Bronchial epithelial cell (primary cell): Measurements from ENCODE around the gene SLC22A13. TPM values are rescaled to one million over a fixed set of nuclear protein-coding genes. Genes with fewer than 3 reads are reported as not detected.

Experiments
- DNase-seq: peaks from one replicate; pipeline ENCODE4 v3.0.0-alpha.2; 2010; ENCODE audit warnings: low read depth
- FAIRE-seq: peaks from 2 replicates; lab custom pipeline; 2011; peaks lifted over from hg19 to GRCh38; lab: Jason Lieb, UNC
- H3K27me3 ChIP-seq: 2 replicates; pipeline ENCODE4 v1.5.1; 2011; ENCODE audit warnings: low read length; ENCODE audit not compliant: control insufficient read depth, insufficient read depth
- H3K36me3 ChIP-seq: 2 replicates; pipeline ENCODE4 v1.5.1; 2011; ENCODE audit warnings: low read length; ENCODE audit not compliant: control insufficient read depth, insufficient read depth
- H3K4me3 ChIP-seq: 2 replicates; pipeline ENCODE4 v1.5.1; 2011; ENCODE audit warnings: mild to moderate bottlenecking, low read depth, low read length, control low read depth
- total RNA-seq: library from RNA; depleted of rRNA; stranded (reverse); fragments of >200 nt; gene quantifications from 2 replicates; pipeline ENCODE4 v1.2.1, GENCODE V29; 2014
- TF ChIP-seq, protein P1 (sequence below): IDR thresholded peaks from 2 replicates; pipeline ENCODE4 v1.5.1; 2011; ENCODE audit warnings: mild to moderate bottlenecking, moderate library complexity, low read length, control low read depth, inconsistent platforms; ENCODE audit not compliant: insufficient read depth, severe bottlenecking

The SLC22A13 gene
- total RNA-seq, 1 donor from 2014 or later: 0.79 TPM

DNA sequence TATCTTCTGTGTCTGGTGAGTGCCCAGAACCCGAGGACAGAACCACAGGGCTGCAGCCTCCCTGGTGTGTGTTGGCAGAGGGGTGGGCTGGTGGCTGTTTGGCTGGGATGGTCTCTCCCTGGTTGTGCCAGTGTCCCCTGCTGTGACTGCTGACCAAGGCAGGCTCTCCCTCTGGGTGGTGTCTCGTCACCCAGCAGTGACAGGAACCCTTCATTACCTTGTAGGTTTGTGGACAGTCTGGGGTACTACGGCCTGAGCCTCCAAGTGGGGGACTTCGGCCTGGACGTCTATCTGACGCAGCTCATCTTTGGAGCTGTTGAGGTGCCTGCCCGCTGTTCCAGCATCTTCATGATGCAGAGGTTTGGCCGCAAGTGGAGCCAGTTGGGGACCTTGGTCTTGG lies 10.0 kb downstream of the SLC22A13 start:
- Histone ChIP-seq H3K36me3 (peaks cover 13% of the 10 kb centered on the region), H3K27me3 (no peaks in the 10 kb centered on the region), H3K4me3 (no peak overlapping the region)
- DNase-seq (no peak), FAIRE-seq (no peak)
- TF ChIP-seq, protein P1, sequence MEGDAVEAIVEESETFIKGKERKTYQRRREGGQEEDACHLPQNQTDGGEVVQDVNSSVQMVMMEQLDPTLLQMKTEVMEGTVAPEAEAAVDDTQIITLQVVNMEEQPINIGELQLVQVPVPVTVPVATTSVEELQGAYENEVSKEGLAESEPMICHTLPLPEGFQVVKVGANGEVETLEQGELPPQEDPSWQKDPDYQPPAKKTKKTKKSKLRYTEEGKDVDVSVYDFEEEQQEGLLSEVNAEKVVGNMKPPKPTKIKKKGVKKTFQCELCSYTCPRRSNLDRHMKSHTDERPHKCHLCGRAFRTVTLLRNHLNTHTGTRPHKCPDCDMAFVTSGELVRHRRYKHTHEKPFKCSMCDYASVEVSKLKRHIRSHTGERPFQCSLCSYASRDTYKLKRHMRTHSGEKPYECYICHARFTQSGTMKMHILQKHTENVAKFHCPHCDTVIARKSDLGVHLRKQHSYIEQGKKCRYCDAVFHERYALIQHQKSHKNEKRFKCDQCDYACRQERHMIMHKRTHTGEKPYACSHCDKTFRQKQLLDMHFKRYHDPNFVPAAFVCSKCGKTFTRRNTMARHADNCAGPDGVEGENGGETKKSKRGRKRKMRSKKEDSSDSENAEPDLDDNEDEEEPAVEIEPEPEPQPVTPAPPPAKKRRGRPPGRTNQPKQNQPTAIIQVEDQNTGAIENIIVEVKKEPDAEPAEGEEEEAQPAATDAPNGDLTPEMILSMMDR: no peak

DNA sequence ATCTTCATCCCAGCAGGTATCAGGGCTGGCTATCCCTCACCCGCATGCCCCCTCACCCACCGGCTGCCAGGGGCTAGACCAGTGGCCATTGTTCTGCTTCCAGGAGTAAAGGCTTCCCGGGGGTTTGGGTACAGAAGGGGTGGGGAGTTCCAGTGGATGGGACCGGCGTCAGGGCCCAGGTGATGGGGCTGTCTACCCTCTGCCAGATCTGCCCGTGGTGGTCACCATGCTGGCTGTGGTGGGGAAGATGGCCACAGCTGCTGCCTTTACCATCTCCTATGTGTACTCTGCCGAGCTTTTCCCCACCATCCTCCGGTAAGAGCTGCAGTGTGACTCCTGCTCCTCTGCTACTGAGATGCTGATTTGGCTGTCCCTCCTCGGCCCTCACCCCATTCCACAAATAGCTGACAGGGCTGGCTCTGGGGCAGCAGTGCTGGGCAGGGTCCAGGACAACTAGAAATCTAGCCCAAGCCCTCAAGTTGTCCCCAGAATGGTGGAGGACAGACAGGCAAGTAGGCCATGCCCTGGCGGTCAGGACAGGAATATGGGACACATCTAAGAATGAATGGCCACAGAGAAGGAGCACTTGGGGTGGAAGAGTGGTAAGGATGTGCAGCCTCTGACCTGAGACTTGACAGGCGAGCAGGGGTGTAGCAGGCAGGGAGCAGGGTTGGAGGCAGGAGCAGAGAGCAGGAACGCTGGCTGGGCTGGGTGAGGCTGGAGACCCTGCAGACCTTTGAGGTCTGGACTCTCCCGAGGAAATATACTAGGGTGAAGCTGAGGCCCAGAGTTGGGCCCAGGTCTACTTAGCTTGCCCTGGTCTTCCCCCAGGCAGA lies 10.7 kb downstream of the SLC22A13 start:
- DNase-seq (no peak), FAIRE-seq (no peak)
- peaks cover 13% of the 10 kb centered on the region for H3K36me3 ChIP-seq
- H3K4me3 ChIP-seq: no peak overlapping the region
- TF ChIP-seq, protein P1: no peak
- H3K27me3 ChIP-seq: no peaks in the 10 kb centered on the region

DNA sequence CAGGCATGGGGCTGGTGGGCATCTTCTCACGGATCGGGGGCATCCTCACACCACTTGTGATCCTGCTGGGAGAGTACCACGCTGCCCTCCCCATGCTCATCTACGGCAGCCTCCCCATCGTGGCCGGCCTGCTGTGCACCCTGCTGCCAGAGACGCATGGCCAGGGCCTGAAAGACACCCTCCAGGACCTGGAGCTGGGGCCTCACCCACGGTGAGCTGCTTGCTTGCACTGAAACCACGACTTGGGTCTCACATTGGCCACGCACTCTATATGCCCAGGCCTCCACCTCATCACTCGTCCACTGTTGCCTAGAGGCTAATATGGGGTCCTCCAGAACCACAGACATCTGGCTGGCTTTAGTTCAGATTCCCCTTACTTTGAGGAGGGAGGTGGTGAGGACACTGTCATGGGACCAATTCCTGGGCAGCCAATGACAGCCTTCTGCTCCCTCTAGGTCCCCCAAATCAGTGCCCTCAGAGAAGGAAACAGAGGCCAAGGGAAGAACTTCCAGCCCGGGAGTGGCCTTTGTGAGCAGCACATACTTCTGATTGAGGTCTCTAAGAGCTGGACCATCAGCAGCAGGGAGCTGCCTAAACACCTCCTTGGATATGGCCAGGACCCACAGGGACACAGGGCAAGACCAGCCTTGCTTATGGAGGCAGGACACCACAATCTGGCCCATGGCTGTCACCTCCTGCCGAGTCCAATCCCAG lies 11.5 kb downstream of the SLC22A13 start:
- TF ChIP-seq, protein P1: no peak
- DNase-seq (no peak), FAIRE-seq (no peak)
- no peak overlapping the region for H3K4me3 ChIP-seq
- H3K36me3 ChIP-seq: peaks cover 13% of the 10 kb centered on the region
- no peaks in the 10 kb centered on the region for H3K27me3 ChIP-seq

DNA sequence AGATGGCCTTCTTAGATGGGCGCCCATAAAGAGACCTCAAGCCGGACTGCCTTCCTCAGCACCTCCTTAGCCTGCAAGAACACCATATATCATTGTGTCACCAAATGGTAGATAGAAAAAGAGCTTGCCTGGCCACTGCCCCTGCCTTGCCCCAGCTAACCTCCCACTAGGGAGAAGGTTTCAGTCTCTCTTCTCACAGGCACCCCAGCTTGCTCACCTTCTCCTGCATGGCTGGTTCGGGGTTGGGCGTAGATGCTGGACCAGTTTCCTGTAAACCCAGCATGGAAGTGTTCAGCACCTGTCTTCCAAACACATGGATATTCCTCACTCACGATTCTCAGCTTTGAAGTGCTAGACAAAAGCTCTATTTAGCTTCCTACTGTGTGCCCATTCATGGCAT lies 13.2 kb downstream of the SLC22A13 start:
- no peak for DNase-seq
- no peak for FAIRE-seq
- Histone ChIP-seq H3K4me3 (no peak overlapping the region), H3K27me3 (no peaks in the 10 kb centered on the region), H3K36me3 (peaks cover 13% of the 10 kb centered on the region)
- TF ChIP-seq, protein P1: no peak

DNA sequence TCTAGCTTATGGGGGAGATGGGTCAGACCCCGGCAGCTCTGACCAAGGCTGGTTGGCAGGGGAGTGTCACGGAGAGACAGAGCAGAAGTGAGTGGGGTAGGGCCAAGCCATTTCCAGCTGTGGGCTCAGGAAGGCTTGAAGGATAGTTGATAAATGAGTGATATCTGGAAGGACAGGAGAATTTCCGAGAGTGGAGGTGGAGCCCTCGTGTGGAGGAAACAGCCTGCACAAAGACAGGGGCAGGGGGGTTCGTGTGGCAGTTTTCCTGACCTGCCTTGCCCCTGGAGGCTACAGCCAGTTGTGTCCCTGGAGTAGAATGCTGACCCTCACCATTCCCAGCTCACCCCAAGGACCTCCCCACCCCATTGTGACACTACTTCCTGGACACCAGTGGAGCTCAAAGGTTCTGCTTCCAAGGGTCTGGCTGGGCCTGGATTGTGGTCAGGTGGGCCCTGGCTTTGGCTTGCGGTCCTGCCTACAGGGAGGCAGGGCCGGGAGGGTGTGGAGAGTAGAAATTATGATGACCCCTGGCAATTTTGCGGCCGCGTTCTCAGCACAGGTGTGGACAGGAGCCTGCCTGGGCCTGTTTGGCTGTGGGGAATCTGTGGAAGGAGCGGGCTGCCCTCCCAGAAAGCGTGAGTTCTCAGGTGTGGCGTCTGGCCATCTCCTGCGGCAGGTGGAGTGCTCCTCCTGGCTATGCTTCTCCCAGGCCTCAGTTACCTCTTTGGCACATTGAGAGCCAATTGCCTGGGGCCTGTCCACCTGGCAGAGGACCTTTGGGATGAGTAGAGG lies 16.5 kb downstream of the SLC22A13 start, which contains the start of gene SLC22A14:
SLC22A14 (plus strand) TSS at position 400 of the 792 bp plus-strand sequence. CDS start 23,733 bp downstream, outside the sequence.
- DNase-seq (no peak), FAIRE-seq (no peak)
- Histone ChIP-seq H3K36me3 (peaks cover 4% of the 10 kb centered on the region), H3K4me3 (no peak within 1 kb of the TSS), H3K27me3 (no peaks in the 10 kb centered on the region)
- TF ChIP-seq, protein P1: no peak
